Fibroblast of lung (primary cell): Measurements from ENCODE around the gene UPB1.

Source experiments
- CTCF ChIP-seq, 2 donors: IDR thresholded peaks in 1 of 2; conservative IDR thresholded peaks in 1 of 2; 1 replicate in 1 of 2; 2 replicates in 1 of 2; pipeline ENCODE4 v1.5.1; 2011 to 2012; ENCODE audit warnings: low read length in 2 of 2, control low read depth in 1 of 2, inconsistent platforms in 1 of 2, low read depth in 1 of 2, mild to moderate bottlenecking in 1 of 2
- EZH2 ChIP-seq: IDR thresholded peaks from 2 replicates; pipeline ENCODE4 v1.5.1; 2012; ENCODE audit warnings: low read length, control low read depth, mild to moderate bottlenecking; ENCODE audit errors: missing control alignments

GRCh38 chr22:24513378-24514240, 18.5 kb downstream of the UPB1 start:
- TF ChIP-seq CTCF (conservative IDR thresholded peaks at IDR 0.05 in 1 of 2, IDR thresholded peaks at IDR 0.05 in 1 of 2; ENCODE audit: low read depth in 1 of 2, low read length in 2 of 2) (no peak), EZH2 (no peak)
